ENCODE data around the gene DGKK.

The DGKK gene

GRCh38 chrX:50450324-50450723 is 20.3 kb downstream of the DGKK start:
- no peak for ATAC-seq
- TF ChIP-seq POU6F1 (CRISPR knock-in tag; IDR thresholded peaks at IDR 0.05; ENCODE audit: borderline replicate concordance, low read depth) = no peak
- TF ChIP-seq CSDC2 (CRISPR knock-in tag; IDR thresholded peaks at IDR 0.05) = no peak
- TF ChIP-seq TSHZ2 (CRISPR knock-in tag; IDR thresholded peaks at IDR 0.05) = no peak
- TF ChIP-seq RARB (CRISPR knock-in tag; IDR thresholded peaks at IDR 0.05) = no peak
- TF ChIP-seq ZNF70 (CRISPR knock-in tag; IDR thresholded peaks at IDR 0.05) = no peak
- no peak for TF ChIP-seq OSR1 (CRISPR knock-in tag; IDR thresholded peaks at IDR 0.05)
- no peak for TF ChIP-seq ZC3H10 (CRISPR knock-in tag; IDR thresholded peaks at IDR 0.05)
- TF ChIP-seq ZFP3 (CRISPR knock-in tag; IDR thresholded peaks at IDR 0.05) = no peak
- no peak for TF ChIP-seq CREB5 (CRISPR knock-in tag; IDR thresholded peaks at IDR 0.05; ENCODE audit: low read depth)
- no peak for TF ChIP-seq ZFP30 (CRISPR knock-in tag; IDR thresholded peaks at IDR 0.05)
- TF ChIP-seq BACH2 (CRISPR knock-in tag; IDR thresholded peaks at IDR 0.05; ENCODE audit: borderline replicate concordance) = no peak
- TF ChIP-seq CSRNP3 (CRISPR knock-in tag; IDR thresholded peaks at IDR 0.05) = no peak
- no peak for TF ChIP-seq ISL1 (CRISPR knock-in tag; IDR thresholded peaks at IDR 0.05)

- TF ChIP-seq POU6F1 (CRISPR knock-in tag; IDR thresholded peaks at IDR 0.05; ENCODE audit: borderline replicate concordance, low read depth) (no peak), CREB5 (CRISPR knock-in tag; IDR thresholded peaks at IDR 0.05; ENCODE audit: low read depth) (no peak), ZC3H10 (CRISPR knock-in tag; IDR thresholded peaks at IDR 0.05) (no peak), CSRNP3 (CRISPR knock-in tag; IDR thresholded peaks at IDR 0.05) (no peak), ARNTL (CRISPR knock-in tag; IDR thresholded peaks at IDR 0.05; ENCODE audit: borderline replicate concordance, low read depth) (no peak), SNAI2 (CRISPR knock-in tag; IDR thresholded peaks at IDR 0.05) (no peak), CSDC2 (CRISPR knock-in tag; IDR thresholded peaks at IDR 0.05) (no peak), TOX (CRISPR knock-in tag; IDR thresholded peaks at IDR 0.05; ENCODE audit: borderline replicate concordance) (no peak), RARB (CRISPR knock-in tag; IDR thresholded peaks at IDR 0.05) (no peak), ESRRG (CRISPR knock-in tag; IDR thresholded peaks at IDR 0.05) (no peak), TSHZ2 (CRISPR knock-in tag; IDR thresholded peaks at IDR 0.05) (no peak), ZNF8 (CRISPR knock-in tag; IDR thresholded peaks at IDR 0.05) (no peak), ZFP30 (CRISPR knock-in tag; IDR thresholded peaks at IDR 0.05) (no peak)
- no peak for ATAC-seq
Observed at GRCh38 chrX:50448565-50448964, 22.1 kb downstream of the DGKK start.

Data from SK-N-SH treated with all-trans-retinoic acid at 6 μM for 48 hours (cell line).